Gastrocnemius medialis (tissue), 4 donors: ENCODE data around the gene IL1R1. TPM values are rescaled to one million over a fixed set of nuclear protein-coding genes. Genes with fewer than 3 reads are reported as not detected.

ENCODE experiments used
- ATAC-seq, 2 donors: fragments of 150-250 bp; one replicate each; pipeline ENCODE4 v1.9.1; 2016
- DNase-seq, 2 donors: peaks; one replicate each; pipeline ENCODE4 v3.0.0-alpha.2; 2019
- H3K27ac ChIP-seq, 4 donors: fragments of 200-600 bp; sonication (generic); 1 replicate in 1 of 4; 2 replicates in 3 of 4; pipeline ENCODE4 v1.5.1; 2016 to 2018; ENCODE audit warnings: mild to moderate bottlenecking in 2 of 4, moderate library complexity in 1 of 4
- H3K27me3 ChIP-seq, 3 donors: fragments of 200-600 bp; sonication (generic) in 2 of 3; 1 replicate in 1 of 3; 2 replicates in 2 of 3; pipeline versions ENCODE4 v1.5.1 to v1.6.0; 2016 to 2019; ENCODE audit warnings: mild to moderate bottlenecking in 1 of 3, moderate library complexity in 1 of 3
- H3K36me3 ChIP-seq, 2 donors: fragments of 200-600 bp; sonication (generic) in 1 of 2; one replicate each; pipeline ENCODE4 v1.5.1; 2017 to 2018
- H3K4me1 ChIP-seq, 2 donors: fragments of 200-600 bp; sonication (generic) in 1 of 2; one replicate each; pipeline ENCODE4 v1.5.1; 2016 to 2017; ENCODE audit warnings: mild to moderate bottlenecking in 2 of 2
- H3K4me3 ChIP-seq, 4 donors: fragments of 200-600 bp; sonication (generic) in 3 of 4; 1 replicate in 1 of 4; 2 replicates in 3 of 4; pipeline ENCODE4 v1.5.1; 2016 to 2019; ENCODE audit warnings: mild to moderate bottlenecking in 2 of 4
- H3K9me3 ChIP-seq, 3 donors: fragments of 200-600 bp; sonication (generic) in 2 of 3; 1 replicate in 1 of 3; 2 replicates in 2 of 3; pipeline ENCODE4 v1.5.1; 2016 to 2019
- CTCF ChIP-seq, 5 experiments: fragments of 450-650 bp in 3 of 5; fragments of 200-600 bp in 2 of 5; sonication (generic) in 2 of 5; IDR thresholded peaks in 4 of 5; conservative IDR thresholded peaks in 1 of 5; 1 replicate in 4 of 5; 2 replicates in 1 of 5; pipeline ENCODE4 v1.5.1; 2016 to 2019; ENCODE audit warnings: antibody characterized with exemption in 5 of 5, mild to moderate bottlenecking in 3 of 5, moderate library complexity in 3 of 5
- POLR2A ChIP-seq, 2 donors: fragments of 450-650 bp; IDR thresholded peaks; one replicate each; pipeline ENCODE4 v1.6.1; 2017; ENCODE audit warnings: antibody characterized with exemption in 2 of 2, mild to moderate bottlenecking in 2 of 2, moderate library complexity in 2 of 2
- in situ Hi-C, 4 donors: fragments of 200-750 bp; cut with MboI; loops; one replicate each; pipeline versions ENCODE4 v1.15.0 to v1.8.0; 2017; ENCODE audit warnings: low sequenced_read_pairs in 4 of 4
- intact Hi-C: fragments of 100-400 bp; cut with DNase I; formaldehyde crosslinking; loops from one replicate; pipeline ENCODE4 v1.15.1; 2023; ENCODE audit warnings: low total_unique reads
- total RNA-seq, 4 donors: library from RNA; depleted of rRNA; stranded (reverse); fragments of >200 nt; gene quantifications; one replicate each; pipeline versions ENCODE4 v1.1.0 to v1.2.3, GENCODE V29; 2016

IL1R1 gene
- 10 to 100 TPM; 17.6 to 23.3 (median 19.3) TPM for total RNA-seq

GRCh38 chr2:102141970-102142828 is at the start of gene IL1R1:
Gene IL1R1 (plus strand): TSS chr2:102142746. CDS start chr2:102157725, 14,979 bp downstream.
- ATAC-seq, result peak; percentile 86
- DNase-seq, result peak; percentile 52 to 75
- in situ Hi-C loops, result no loop called here
- intact Hi-C loops, result loop anchor here (2.0 kb wide), 1 partner anchor 71 kb away; no protein-coding TSS in a partner anchor
- H3K36me3 ChIP-seq, result peaks cover 0 to 19% of the 10 kb centered on the region in 2 donors
- peak; percentile 77 to 83 for TF ChIP-seq POLR2A (IDR thresholded peaks at IDR 0.05)
- no peak for TF ChIP-seq CTCF (IDR thresholded peaks at IDR 0.05 in 4 of 5, conservative IDR thresholded peaks at IDR 0.05 in 1 of 5)
- H3K27me3 ChIP-seq, result no peaks in the 10 kb centered on the region
- peak within 1 kb of the TSS; percentile 66 to 85 (median 72) for H3K4me3 ChIP-seq
- H3K4me1 ChIP-seq, result peaks cover 10 to 13% of the 10 kb centered on the region in 2 donors
- H3K9me3 ChIP-seq, result no peaks in the 10 kb centered on the region
- H3K27ac ChIP-seq, result peak within 1 kb of the TSS; percentile 84 to 97 (median 90)

- no peak for ATAC-seq
- no peak for TF ChIP-seq POLR2A (IDR thresholded peaks at IDR 0.05)
- no peak for TF ChIP-seq CTCF (IDR thresholded peaks at IDR 0.05 in 4 of 5, conservative IDR thresholded peaks at IDR 0.05 in 1 of 5)
Observed at GRCh38 chr2:102093662-102094061, 48.9 kb upstream of the IL1R1 start.

GRCh38 chr2:102094917-102095316 is 47.6 kb upstream of the IL1R1 start:
- intact Hi-C loops, result no loop called here
- TF ChIP-seq POLR2A (IDR thresholded peaks at IDR 0.05) (no peak), CTCF (IDR thresholded peaks at IDR 0.05 in 4 of 5, conservative IDR thresholded peaks at IDR 0.05 in 1 of 5) (no peak)
- no peaks in the 10 kb centered on the region for H3K36me3 ChIP-seq
- H3K4me1 ChIP-seq, result peaks cover 3 to 28% of the 10 kb centered on the region in 2 donors
- H3K9me3 ChIP-seq, result no peaks in the 10 kb centered on the region
- H3K4me3 ChIP-seq, result no peak overlapping the region
- peak overlapping the region in 3 of 4 donors; percentile 37 to 67 (median 61) for H3K27ac ChIP-seq
- H3K27me3 ChIP-seq, result no peaks in the 10 kb centered on the region
- ATAC-seq, result peak; percentile 100
- DNase-seq, result peak; percentile 64 to 88
- in situ Hi-C loops, result no loop called here

More at GRCh38 chr2:102093662-102094061, 48.9 kb upstream of the IL1R1 start:
- Histone ChIP-seq H3K4me3 (no peak overlapping the region), H3K36me3 (no peaks in the 10 kb centered on the region), H3K9me3 (no peaks in the 10 kb centered on the region), H3K27ac (peak overlapping the region in 2 of 4 donors; percentile 37 to 67), H3K27me3 (no peaks in the 10 kb centered on the region), H3K4me1 (peaks cover 3 to 20% of the 10 kb centered on the region in 2 donors)
- in situ Hi-C loops, result no loop called here
- intact Hi-C loops, result no loop called here
- no peak for DNase-seq

GRCh38 chr2:102096103-102096502 is 46.4 kb upstream of the IL1R1 start:
- H3K27ac ChIP-seq, result no peak overlapping the region
- intact Hi-C loops, result no loop called here
- TF ChIP-seq CTCF (IDR thresholded peaks at IDR 0.05 in 4 of 5, conservative IDR thresholded peaks at IDR 0.05 in 1 of 5) (no peak), POLR2A (IDR thresholded peaks at IDR 0.05) (no peak)
- DNase-seq, result no peak
- no peak overlapping the region for H3K4me3 ChIP-seq
- H3K27me3 ChIP-seq, result no peaks in the 10 kb centered on the region
- no peak for ATAC-seq
- H3K36me3 ChIP-seq, result no peaks in the 10 kb centered on the region
- in situ Hi-C loops, result no loop called here
- no peaks in the 10 kb centered on the region for H3K9me3 ChIP-seq
- peaks cover 10 to 40% of the 10 kb centered on the region in 2 donors for H3K4me1 ChIP-seq
